Loucy (cell line): ENCODE data around the gene STXBP3.

Source experiments
- H2AFZ ChIP-seq: fragments of 200-600 bp; sonication (generic); 2 replicates; pipeline ENCODE4 v1.6.0; 2016; ENCODE audit warnings: antibody characterized with exemption, mild to moderate bottlenecking, low read length, moderate library complexity
- H3F3A ChIP-seq: fragments of 200-600 bp; 2 replicates; pipeline ENCODE4 v1.6.0; 2016; ENCODE audit warnings: antibody characterized with exemption, low read depth, mild to moderate bottlenecking
- H3K27me3 ChIP-seq: fragments of 200-600 bp; sonication (generic); 2 replicates; pipeline ENCODE4 v1.6.1; 2014; ENCODE audit warnings: low read length, mild to moderate bottlenecking; ENCODE audit not compliant: insufficient read depth, poor library complexity, severe bottlenecking
- H3K36me3 ChIP-seq: fragments of 200-600 bp; sonication (generic); 2 replicates; pipeline ENCODE4 v1.6.1; 2016; ENCODE audit warnings: low read length; ENCODE audit not compliant: insufficient read depth
- H3K4me1 ChIP-seq: fragments of 200-600 bp; sonication (generic); 2 replicates; pipeline ENCODE4 v1.5.1; 2014; ENCODE audit warnings: low read length, mild to moderate bottlenecking; ENCODE audit not compliant: insufficient read depth, poor library complexity, severe bottlenecking
- H3K4me2 ChIP-seq: fragments of 200-600 bp; sonication (generic); 2 replicates; pipeline ENCODE4 v1.6.0; 2014; ENCODE audit warnings: antibody characterized with exemption, low read length, low read depth, mild to moderate bottlenecking; ENCODE audit not compliant: poor library complexity, severe bottlenecking
- H3K4me3 ChIP-seq: fragments of 200-600 bp; sonication (generic); 2 replicates; pipeline ENCODE4 v1.5.1; 2014; ENCODE audit warnings: low read length, mild to moderate bottlenecking, mixed read lengths; ENCODE audit not compliant: poor library complexity, severe bottlenecking
- H3K79me2 ChIP-seq: fragments of 200-600 bp; sonication (generic); 2 replicates; pipeline ENCODE4 v1.6.1; 2014; ENCODE audit warnings: low read length; ENCODE audit not compliant: insufficient read depth
- H3K9ac ChIP-seq: fragments of 200-600 bp; sonication (generic); 2 replicates; pipeline ENCODE4 v1.6.0; 2014; ENCODE audit warnings: mild to moderate bottlenecking, low read depth, low read length, moderate library complexity; ENCODE audit not compliant: poor library complexity, severe bottlenecking
- H3K9me2 ChIP-seq: fragments of 200-600 bp; sonication (generic); replicated peaks from 2 replicates; pipeline ENCODE4 v1.6.1; 2016; ENCODE audit warnings: low read depth, low read length, mixed read lengths
- H3K9me3 ChIP-seq: fragments of 200-600 bp; sonication (generic); 2 replicates; pipeline ENCODE4 v1.6.1; 2014; ENCODE audit warnings: mild to moderate bottlenecking, antibody characterized with exemption, low read length, low read depth; ENCODE audit not compliant: insufficient read depth
- H4K20me1 ChIP-seq: fragments of 200-600 bp; sonication (generic); 2 replicates; pipeline ENCODE4 v1.6.0; 2014; ENCODE audit warnings: antibody characterized with exemption, low read length, mild to moderate bottlenecking; ENCODE audit not compliant: insufficient read depth, poor library complexity, severe bottlenecking
- EZH2phosphoT487 ChIP-seq: fragments of 200-600 bp; IDR thresholded peaks from 2 replicates; pipeline ENCODE4 v1.6.1; 2018; ENCODE audit warnings: antibody characterized with exemption, mild to moderate bottlenecking, moderate library complexity, borderline replicate concordance
- TF ChIP-seq, protein P1 (sequence below): fragments of 200-600 bp; sonication (generic); conservative IDR thresholded peaks from 2 replicates; pipeline ENCODE4 v1.5.1; 2014; ENCODE audit warnings: mild to moderate bottlenecking, antibody characterized with exemption, low read length

STXBP3 gene

GRCh38 chr1:108767115-108767514, 20.6 kb downstream of the STXBP3 start:
- Histone ChIP-seq H3K79me2 (no peaks in the 10 kb centered on the region), H3K4me2 (no peak overlapping the region), H3K9ac (no peak overlapping the region), H3F3A (peaks cover 3% of the 10 kb centered on the region; the same call in 1 of the 2 replicates), H3K9me2 (no peaks in the 10 kb centered on the region), H3K4me3 (no peak overlapping the region), H4K20me1 (no peaks in the 10 kb centered on the region), H3K4me1 (no peaks in the 10 kb centered on the region), H2AFZ (no peak overlapping the region), H3K9me3 (no peaks in the 10 kb centered on the region), H3K27me3 (no peaks in the 10 kb centered on the region), H3K36me3 (peaks cover 40% of the 10 kb centered on the region; the same call in 1 of the 2 replicates)
- no peak for TF ChIP-seq EZH2phosphoT487
- TF ChIP-seq, protein P1, sequence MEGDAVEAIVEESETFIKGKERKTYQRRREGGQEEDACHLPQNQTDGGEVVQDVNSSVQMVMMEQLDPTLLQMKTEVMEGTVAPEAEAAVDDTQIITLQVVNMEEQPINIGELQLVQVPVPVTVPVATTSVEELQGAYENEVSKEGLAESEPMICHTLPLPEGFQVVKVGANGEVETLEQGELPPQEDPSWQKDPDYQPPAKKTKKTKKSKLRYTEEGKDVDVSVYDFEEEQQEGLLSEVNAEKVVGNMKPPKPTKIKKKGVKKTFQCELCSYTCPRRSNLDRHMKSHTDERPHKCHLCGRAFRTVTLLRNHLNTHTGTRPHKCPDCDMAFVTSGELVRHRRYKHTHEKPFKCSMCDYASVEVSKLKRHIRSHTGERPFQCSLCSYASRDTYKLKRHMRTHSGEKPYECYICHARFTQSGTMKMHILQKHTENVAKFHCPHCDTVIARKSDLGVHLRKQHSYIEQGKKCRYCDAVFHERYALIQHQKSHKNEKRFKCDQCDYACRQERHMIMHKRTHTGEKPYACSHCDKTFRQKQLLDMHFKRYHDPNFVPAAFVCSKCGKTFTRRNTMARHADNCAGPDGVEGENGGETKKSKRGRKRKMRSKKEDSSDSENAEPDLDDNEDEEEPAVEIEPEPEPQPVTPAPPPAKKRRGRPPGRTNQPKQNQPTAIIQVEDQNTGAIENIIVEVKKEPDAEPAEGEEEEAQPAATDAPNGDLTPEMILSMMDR, result no peak

DNA sequence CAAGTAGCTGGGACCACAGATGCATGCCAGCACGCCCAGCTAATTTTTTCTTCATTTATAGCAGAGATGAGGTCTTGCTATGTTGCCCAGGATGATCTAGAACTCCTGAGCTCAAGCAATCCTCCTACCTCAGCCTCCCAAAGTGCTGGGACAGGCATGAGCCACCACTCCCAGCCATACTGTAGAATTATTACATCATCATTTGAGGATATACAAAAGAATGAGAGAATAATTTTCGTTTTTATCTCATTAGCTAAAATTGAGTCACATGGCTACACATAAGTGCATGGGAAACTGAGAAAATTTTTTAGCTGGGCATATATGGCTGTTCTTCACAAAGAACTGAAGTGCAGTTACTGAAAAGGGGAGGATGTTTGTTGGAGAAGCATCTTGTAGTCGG, 21.2 kb downstream of the STXBP3 start:
- TF ChIP-seq, protein P1, result no peak
- TF ChIP-seq EZH2phosphoT487, result no peak

GRCh38 chr1:108777839-108778238, 31.4 kb downstream of the STXBP3 start:
- Histone ChIP-seq H3K79me2 (no peaks in the 10 kb centered on the region), H3K9ac (no peak overlapping the region), H3F3A (no peaks in the 10 kb centered on the region), H2AFZ (no peak overlapping the region), H3K4me2 (no peak overlapping the region), H3K9me3 (no peaks in the 10 kb centered on the region), H3K4me3 (no peak overlapping the region), H3K9me2 (no peaks in the 10 kb centered on the region), H4K20me1 (no peaks in the 10 kb centered on the region), H3K27me3 (no peaks in the 10 kb centered on the region), H3K4me1 (no peaks in the 10 kb centered on the region), H3K36me3 (peaks cover 77% of the 10 kb centered on the region)
- TF ChIP-seq EZH2phosphoT487, result no peak
- TF ChIP-seq, protein P1, result no peak

More for the DNA sequence above, 21.2 kb downstream of the STXBP3 start:
- Histone ChIP-seq H3K4me3 (no peak overlapping the region), H4K20me1 (no peaks in the 10 kb centered on the region), H3F3A (peaks cover 3% of the 10 kb centered on the region; the same call in 1 of the 2 replicates), H3K79me2 (no peaks in the 10 kb centered on the region), H3K27me3 (no peaks in the 10 kb centered on the region), H3K9me2 (no peaks in the 10 kb centered on the region), H3K36me3 (peaks cover 38% of the 10 kb centered on the region), H3K9me3 (no peaks in the 10 kb centered on the region), H2AFZ (no peak overlapping the region), H3K4me1 (no peaks in the 10 kb centered on the region), H3K4me2 (no peak overlapping the region), H3K9ac (no peak overlapping the region)
